Melanocyte of skin (primary cell): ENCODE data around the gene CASP7. TPM values are rescaled to one million over a fixed set of nuclear protein-coding genes. Genes with fewer than 3 reads are reported as not detected.

Source experiments
- total RNA-seq, 2 donors: library from RNA; depleted of rRNA; stranded (reverse); fragments of >200 nt; gene quantifications; 2 replicates each; pipeline ENCODE4 v1.2.3, GENCODE V29; 2012

Gene CASP7
- total RNA-seq, result 10 to 100 TPM; 38.5 to 47.6 TPM

DNA sequence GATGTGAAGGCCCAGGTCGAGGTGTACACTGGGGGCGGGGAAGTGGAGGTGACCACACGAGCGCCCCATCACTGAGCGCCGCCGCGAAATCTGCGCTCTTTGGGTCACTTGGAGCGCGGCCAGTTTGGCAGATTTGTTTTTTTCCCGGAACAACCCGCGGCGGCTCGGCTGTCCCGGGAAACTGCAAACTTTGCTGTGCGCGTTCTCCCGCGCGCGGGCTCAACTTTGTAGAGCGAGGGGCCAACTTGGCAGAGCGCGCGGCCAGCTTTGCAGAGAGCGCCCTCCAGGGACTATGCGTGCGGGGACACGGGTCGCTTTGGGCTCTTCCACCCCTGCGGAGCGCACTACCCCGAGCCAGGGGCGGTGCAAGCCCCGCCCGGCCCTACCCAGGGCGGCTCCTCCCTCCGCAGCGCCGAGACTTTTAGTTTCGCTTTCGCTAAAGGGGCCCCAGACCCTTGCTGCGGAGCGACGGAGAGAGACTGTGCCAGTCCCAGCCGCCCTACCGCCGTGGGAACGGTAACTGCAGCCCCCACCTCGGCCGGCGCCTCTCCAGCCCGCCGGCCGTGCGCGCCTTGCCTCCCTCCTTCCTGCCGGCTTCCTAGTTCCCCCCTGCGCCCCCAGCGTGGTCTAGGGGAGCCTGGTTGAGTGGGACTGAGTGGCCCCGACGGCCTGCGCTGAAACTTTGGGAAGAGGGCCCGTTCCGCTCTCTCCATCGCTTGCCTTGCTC is at the start of gene CASP7:
CASP7 (plus strand) TSS at position 450 of the 727 bp plus-strand sequence. CDS start 17,582 bp downstream, outside the sequence.

GRCh38 chr10:113663908-113664307 is 15.8 kb upstream of the CASP7 start, which contains the start of gene NRAP:
TSS of gene NRAP (minus strand) at chr10:113664041. CDS start at chr10:113663882, 159 bp downstream.

DNA sequence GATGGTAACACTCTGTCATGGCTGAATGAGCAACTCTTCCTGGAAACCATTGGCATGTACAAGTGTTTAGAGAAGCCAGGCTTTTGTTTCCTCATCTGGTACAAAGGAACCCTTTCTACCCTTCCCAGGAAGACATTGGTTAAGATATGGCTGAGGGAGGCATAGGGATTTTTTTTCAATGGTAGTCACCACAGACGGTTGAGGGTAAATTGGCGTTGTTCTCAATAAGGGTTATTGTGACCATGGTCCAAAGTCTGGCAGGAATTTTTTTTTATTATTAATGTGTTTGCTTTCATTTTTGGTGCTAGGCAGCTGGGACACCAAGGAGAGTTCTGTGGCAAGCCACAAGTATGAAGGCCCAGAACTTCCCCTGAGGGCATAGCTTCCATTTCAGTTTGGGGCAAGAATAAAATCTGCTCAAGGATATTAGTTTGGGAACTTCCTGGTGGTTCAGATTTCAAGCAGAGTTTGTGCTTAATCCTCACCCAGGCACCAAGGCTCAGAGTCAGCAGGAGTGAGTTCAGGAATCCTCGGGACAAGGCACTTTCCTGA is 71.5 kb downstream of the CASP7 start, which contains the start of gene PLEKHS1:
PLEKHS1 (plus strand) TSS at position 502 of the 552 bp plus-strand sequence. CDS start 3,596 bp downstream, outside the sequence.

Other genes starting within 250 kb of the CASP7 start
- gene HABP2, start 126.9 kb upstream of the CASP7 start, total RNA-seq, result not detected
- gene NRAP, start 15.9 kb upstream of the CASP7 start, total RNA-seq, result under 1 TPM; under 0.01 TPM
- under 1 TPM; under 0.01 TPM for gene PLEKHS1, start 71.8 kb downstream of the CASP7 start, total RNA-seq
- gene DCLRE1A, start 174.2 kb downstream of the CASP7 start, total RNA-seq, result 1 to 10 TPM; 5.9 to 9.0 TPM
- 10 to 100 TPM; 12.0 to 12.7 TPM for gene NHLRC2, start 174.7 kb downstream of the CASP7 start, total RNA-seq